Measurements from ENCODE around the gene BTBD18. TPM values are rescaled to one million over a fixed set of nuclear protein-coding genes. Genes with fewer than 3 reads are reported as not detected.

Gene BTBD18
- total and polyA plus RNA-seq, 3 donors from 2014 or later: 2.8 to 7.2 (median 3.1) TPM

- Histone ChIP-seq H3K27ac (peak overlapping the region; percentile 76 to 93), H3K4me1 (peaks cover 22% of the 10 kb centered on the region), H3K4me3 (peak overlapping the region; percentile 63 to 64), H3K27me3 (no peaks in the 10 kb centered on the region), H3K9me3 (no peaks in the 10 kb centered on the region), H3K36me3 (ENCODE audit: low read depth, missing control alignments) (no peaks in the 10 kb centered on the region)
- WGBS, 2 donors: 31 to 48% methylated on average over 4 of the region's 4 CpGs
- DNase-seq: no peak
- intact Hi-C loops (cut with DNase I; ENCODE audit: low total_unique reads): no loop called here
- TF ChIP-seq POLR2A (IDR thresholded peaks at IDR 0.05): no peak
- TF ChIP-seq, protein P1, sequence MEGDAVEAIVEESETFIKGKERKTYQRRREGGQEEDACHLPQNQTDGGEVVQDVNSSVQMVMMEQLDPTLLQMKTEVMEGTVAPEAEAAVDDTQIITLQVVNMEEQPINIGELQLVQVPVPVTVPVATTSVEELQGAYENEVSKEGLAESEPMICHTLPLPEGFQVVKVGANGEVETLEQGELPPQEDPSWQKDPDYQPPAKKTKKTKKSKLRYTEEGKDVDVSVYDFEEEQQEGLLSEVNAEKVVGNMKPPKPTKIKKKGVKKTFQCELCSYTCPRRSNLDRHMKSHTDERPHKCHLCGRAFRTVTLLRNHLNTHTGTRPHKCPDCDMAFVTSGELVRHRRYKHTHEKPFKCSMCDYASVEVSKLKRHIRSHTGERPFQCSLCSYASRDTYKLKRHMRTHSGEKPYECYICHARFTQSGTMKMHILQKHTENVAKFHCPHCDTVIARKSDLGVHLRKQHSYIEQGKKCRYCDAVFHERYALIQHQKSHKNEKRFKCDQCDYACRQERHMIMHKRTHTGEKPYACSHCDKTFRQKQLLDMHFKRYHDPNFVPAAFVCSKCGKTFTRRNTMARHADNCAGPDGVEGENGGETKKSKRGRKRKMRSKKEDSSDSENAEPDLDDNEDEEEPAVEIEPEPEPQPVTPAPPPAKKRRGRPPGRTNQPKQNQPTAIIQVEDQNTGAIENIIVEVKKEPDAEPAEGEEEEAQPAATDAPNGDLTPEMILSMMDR (IDR thresholded peaks at IDR 0.05): no peak
Observed at GRCh38 chr11:57764021-57764420, 12.4 kb upstream of the BTBD18 start.

DNA sequence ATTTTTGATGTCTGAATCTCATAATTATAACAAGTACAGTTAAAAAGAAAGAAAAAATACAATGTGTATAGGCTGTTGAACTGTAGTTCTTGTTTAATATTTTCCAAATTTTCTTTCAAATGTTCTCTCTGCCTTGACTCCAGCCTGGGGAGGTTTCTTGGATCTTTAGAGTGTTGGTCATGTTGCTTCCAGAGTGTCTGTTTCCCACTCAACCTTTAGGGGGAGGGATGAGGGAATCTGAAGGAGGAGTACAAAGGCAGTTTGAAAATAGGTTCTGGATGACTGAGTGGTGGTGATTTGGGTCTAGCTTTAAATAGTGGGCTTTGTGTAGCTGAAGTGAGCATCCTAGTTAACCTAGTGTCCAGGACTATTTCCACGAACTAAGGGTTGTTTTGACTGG is 11.9 kb upstream of the BTBD18 start:
- peak overlapping the region; percentile 63 to 64 for H3K4me3 ChIP-seq
- no peaks in the 10 kb centered on the region for H3K9me3 ChIP-seq
- H3K36me3 ChIP-seq (ENCODE audit: low read depth, missing control alignments): no peaks in the 10 kb centered on the region
- 31 to 50% methylated on average over 1 of the region's 1 CpG for WGBS, 2 donors
- intact Hi-C loops (cut with DNase I; ENCODE audit: low total_unique reads): no loop called here
- DNase-seq: no peak
- no peaks in the 10 kb centered on the region for H3K27me3 ChIP-seq
- peak overlapping the region; percentile 76 to 93 for H3K27ac ChIP-seq
- peaks cover 21% of the 10 kb centered on the region for H3K4me1 ChIP-seq
- TF ChIP-seq POLR2A (IDR thresholded peaks at IDR 0.05): no peak
- TF ChIP-seq, protein P1 (IDR thresholded peaks at IDR 0.05): peak in 2 of 3 experiments; percentile 23 to 38

DNA sequence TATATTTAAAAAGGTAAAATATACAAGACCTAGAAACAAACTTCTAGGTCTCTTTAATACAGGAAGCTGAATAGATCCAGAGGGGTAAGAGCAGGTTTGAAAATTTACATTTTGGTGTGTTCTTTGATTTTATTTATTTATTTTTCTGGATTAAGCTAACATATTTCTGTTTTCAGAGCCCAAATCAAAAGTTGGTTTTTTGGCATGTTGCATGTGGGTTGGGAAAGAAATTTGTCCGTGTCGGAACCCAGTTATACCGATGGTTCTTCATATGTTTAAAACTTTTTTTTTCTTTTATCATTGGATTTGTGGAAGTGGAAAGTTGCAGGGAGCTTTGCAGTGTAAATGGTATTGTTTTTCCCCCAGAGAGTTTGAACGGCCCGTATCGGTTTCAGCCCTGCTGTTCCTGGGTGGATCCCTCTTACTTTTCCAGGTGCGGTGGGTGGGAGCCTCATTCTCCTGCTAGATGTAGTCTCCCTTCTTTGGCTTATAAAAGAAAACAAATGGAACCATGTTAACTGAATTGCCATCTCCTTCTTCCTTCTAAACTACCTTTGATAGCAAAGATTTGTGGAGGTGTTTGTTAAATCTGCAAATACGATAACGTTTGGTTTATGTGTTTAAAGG is 10.7 kb upstream of the BTBD18 start:
- Histone ChIP-seq H3K27me3 (no peaks in the 10 kb centered on the region), H3K27ac (peak overlapping the region; percentile 76 to 93), H3K36me3 (ENCODE audit: low read depth, missing control alignments) (no peaks in the 10 kb centered on the region), H3K9me3 (no peaks in the 10 kb centered on the region), H3K4me3 (peak overlapping the region; percentile 63 to 64), H3K4me1 (peaks cover 16% of the 10 kb centered on the region)
- WGBS, 2 donors: 0 to 1% methylated on average over 9 of the region's 9 CpGs
- intact Hi-C loops (cut with DNase I; ENCODE audit: low total_unique reads): no loop called here
- peak; percentile 41 for DNase-seq
- no peak for TF ChIP-seq POLR2A (IDR thresholded peaks at IDR 0.05)
- TF ChIP-seq, protein P1 (IDR thresholded peaks at IDR 0.05): no peak

DNA sequence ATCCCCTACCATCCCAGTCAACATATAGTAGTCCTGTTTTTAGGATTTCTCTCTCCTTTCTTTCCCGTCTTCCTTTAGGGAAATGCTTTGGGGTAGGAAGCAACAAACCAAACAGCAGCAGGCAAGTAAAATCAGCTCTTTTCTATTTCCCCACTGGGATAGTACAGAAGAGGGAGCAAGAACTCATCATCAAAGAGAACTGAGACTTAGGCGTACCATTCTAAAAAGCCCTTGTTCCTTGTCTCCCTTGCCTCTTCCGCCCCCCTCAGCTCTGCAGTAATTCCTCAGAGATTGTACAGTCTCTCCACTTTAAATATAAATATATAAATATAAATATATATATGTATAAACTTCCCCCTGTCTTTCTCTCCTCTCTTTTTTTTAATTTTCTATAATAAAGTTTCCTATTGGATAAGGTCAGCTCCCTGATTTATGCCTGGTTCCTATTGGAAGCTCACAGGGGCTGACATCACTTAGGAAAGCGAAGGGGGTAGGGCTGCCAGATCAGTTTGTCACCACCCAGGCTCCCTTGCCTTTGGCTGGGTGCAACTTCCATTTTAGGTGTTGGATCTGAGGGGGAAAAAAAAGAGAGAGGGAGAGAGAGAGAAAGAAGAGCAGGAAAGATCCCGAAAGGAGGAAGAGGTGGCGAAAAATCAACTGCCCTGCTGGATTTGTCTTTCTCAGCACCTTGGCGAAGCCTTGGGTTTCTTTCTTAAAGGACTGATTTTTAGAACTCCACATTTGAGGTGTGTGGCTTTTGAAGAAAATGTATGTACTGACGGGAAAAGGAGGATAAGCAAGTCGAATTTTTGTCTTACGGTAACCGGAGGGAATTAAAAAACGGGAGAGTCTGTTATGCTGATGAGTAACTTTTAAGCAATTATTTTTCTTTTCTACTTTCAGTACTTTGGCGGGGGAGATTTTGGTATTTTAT is 9.9 kb upstream of the BTBD18 start, which contains the start of gene CTNND1:
Gene CTNND1 (plus strand): TSS at position 502 of the 934 bp plus-strand sequence. CDS start 29,677 bp downstream, outside the sequence.
- peak; percentile 95 for DNase-seq
- 3 to 5% methylated on average over 13 of the region's 13 CpGs for WGBS, 2 donors
- Histone ChIP-seq H3K4me3 (peak within 1 kb of the TSS; percentile 63 to 64), H3K27ac (peak within 1 kb of the TSS; percentile 76 to 93), H3K9me3 (no peaks in the 10 kb centered on the region), H3K27me3 (no peaks in the 10 kb centered on the region), H3K36me3 (ENCODE audit: low read depth, missing control alignments) (no peaks in the 10 kb centered on the region), H3K4me1 (peaks cover 16% of the 10 kb centered on the region)
- intact Hi-C loops (cut with DNase I; ENCODE audit: low total_unique reads): no loop called here
- TF ChIP-seq, protein P1 (IDR thresholded peaks at IDR 0.05): no peak
- peak; percentile 82 for TF ChIP-seq POLR2A (IDR thresholded peaks at IDR 0.05)

Data from testis (tissue), 3 donors.